Endothelial cell of umbilical vein (primary cell): Measurements from ENCODE around the gene TSEN54. TPM values are rescaled to one million over a fixed set of nuclear protein-coding genes. Genes with fewer than 3 reads are reported as not detected.

Experiments used
- BruUV-seq: library from RNA; stranded (reverse); fragments of 400-500 nt; replicated peaks from 2 replicates; lab custom pipeline; 2021; lab: Mats Ljungman, UMichigan
- CTCF ChIA-PET: fragments of 300-600, 350-600 bp; sonication (Branson Sonifier 250); formaldehyde crosslinking; loops from one replicate; lab custom pipeline; 2021; ENCODE audit warnings: antibody characterized with exemption, inconsistent platforms; lab: Charles Lee
- POLR2A ChIA-PET: fragments of 300-600, 350-600 bp; sonication (Branson Sonifier 250); formaldehyde crosslinking; loops from one replicate; lab custom pipeline; 2021; ENCODE audit warnings: antibody characterized with exemption, inconsistent platforms; lab: Charles Lee
- DNase-seq: peaks from one replicate; pipeline ENCODE4 v3.0.0-alpha.2; 2011; ENCODE audit warnings: low read depth, low spot score
- FAIRE-seq: peaks from 2 replicates; lab custom pipeline; 2011; peaks lifted over from hg19 to GRCh38; lab: Jason Lieb, UNC
- H2AFZ ChIP-seq: 2 replicates; pipeline ENCODE4 v1.6.0; 2012; ENCODE audit warnings: low read depth, low read length, control low read depth, inconsistent platforms
- H3K27ac ChIP-seq: 2 replicates; pipeline ENCODE4 v1.5.1; 2011; ENCODE audit warnings: low read depth, mild to moderate bottlenecking, control low read depth, low read length, moderate library complexity; ENCODE audit not compliant: insufficient read depth
- H3K27me3 ChIP-seq, 2 experiments: 2 replicates each; pipeline versions ENCODE4 v1.6.0 to v1.6.1; 2011; ENCODE audit warnings: low read length in 2 of 2, mixed read lengths in 1 of 2; ENCODE audit not compliant: control insufficient read depth in 2 of 2, insufficient read depth in 2 of 2
- H3K36me3 ChIP-seq, 2 experiments: 2 replicates in 1 of 2; 3 replicates in 1 of 2; pipeline ENCODE4 v1.5.1; 2011; ENCODE audit warnings: low read length in 2 of 2, mild to moderate bottlenecking in 1 of 2, moderate library complexity in 1 of 2; ENCODE audit not compliant: control insufficient read depth in 2 of 2, insufficient read depth in 2 of 2; ENCODE audit errors: extremely low read depth in 1 of 2
- H3K4me1 ChIP-seq: 3 replicates; pipeline ENCODE4 v1.5.1; 2011; ENCODE audit warnings: mild to moderate bottlenecking, low read length; ENCODE audit not compliant: control insufficient read depth, insufficient read depth; ENCODE audit errors: extremely low read depth
- H3K4me2 ChIP-seq: 2 replicates; pipeline ENCODE4 v1.6.1; 2011; ENCODE audit warnings: low read length, control low read depth, mixed read lengths; ENCODE audit not compliant: insufficient read depth
- H3K4me3 ChIP-seq, 3 experiments: fragments of 200-600 bp in 1 of 3; sonication (generic), shearing (Covaris generic) in 1 of 3; replicated peaks in 1 of 3; 2 replicates each; pipeline ENCODE4 v1.5.1; 2011 to 2016; ENCODE audit warnings: control low read depth in 3 of 3, low read length in 3 of 3, mild to moderate bottlenecking in 2 of 3, inconsistent platforms in 1 of 3, low read depth in 1 of 3, moderate library complexity in 1 of 3; ENCODE audit not compliant: insufficient read depth in 1 of 3
- H3K79me2 ChIP-seq: 2 replicates; pipeline ENCODE4 v1.6.0; 2012; ENCODE audit warnings: low read length, inconsistent platforms; ENCODE audit not compliant: control insufficient read depth, insufficient read depth
- H3K9ac ChIP-seq: replicated peaks from 2 replicates; pipeline ENCODE3; 2011; ENCODE audit warnings: low read length, control low read depth; ENCODE audit not compliant: insufficient read depth; ENCODE audit errors: extremely low read depth
- H3K9me1 ChIP-seq: replicated peaks from 3 replicates; pipeline ENCODE4 v1.6.0; 2011; ENCODE audit warnings: mild to moderate bottlenecking, low read length; ENCODE audit not compliant: control insufficient read depth, insufficient read depth; ENCODE audit errors: extremely low read depth
- H3K9me3 ChIP-seq: replicated peaks from 2 replicates; pipeline ENCODE4 v1.5.1; 2012; ENCODE audit warnings: low read length, inconsistent platforms; ENCODE audit not compliant: control insufficient read depth, insufficient read depth
- H4K20me1 ChIP-seq: replicated peaks from 2 replicates; pipeline ENCODE3; 2011; ENCODE audit warnings: mild to moderate bottlenecking, low read length; ENCODE audit not compliant: control insufficient read depth, insufficient read depth; ENCODE audit errors: extremely low read depth
- EZH2 ChIP-seq: IDR thresholded peaks from 2 replicates; pipeline ENCODE4 v1.6.1; 2012; ENCODE audit warnings: borderline replicate concordance, low read depth, mild to moderate bottlenecking, moderate library complexity, low read length, inconsistent platforms; ENCODE audit not compliant: severe bottlenecking
- FOS ChIP-seq: IDR thresholded peaks from 2 replicates; pipeline ENCODE4 v1.6.1; 2011; ENCODE audit warnings: mild to moderate bottlenecking, low read length, moderate library complexity, borderline replicate concordance; ENCODE audit not compliant: insufficient read depth
- GATA2 ChIP-seq: IDR thresholded peaks from 2 replicates; pipeline ENCODE4 v1.7.0; 2011; ENCODE audit warnings: low read depth, mild to moderate bottlenecking, moderate library complexity, mixed read lengths, low read length; ENCODE audit not compliant: insufficient read length, insufficient read depth
- JUN ChIP-seq: IDR thresholded peaks from 2 replicates; pipeline ENCODE4 v1.6.1; 2011; ENCODE audit warnings: borderline replicate concordance, low read depth; ENCODE audit not compliant: insufficient read length, insufficient read depth
- MYC ChIP-seq: IDR thresholded peaks from one replicate; pipeline ENCODE4 v1.6.1; 2011; ENCODE audit warnings: mild to moderate bottlenecking, low read depth, low read length
- POLR2A ChIP-seq: IDR thresholded peaks from 2 replicates; pipeline ENCODE4 v1.6.1; 2012; ENCODE audit warnings: low read depth, mild to moderate bottlenecking, control low read depth, low read length
- POLR2AphosphoS5 ChIP-seq: IDR thresholded peaks from 2 replicates; pipeline ENCODE4 v1.6.1; 2012; ENCODE audit warnings: low read depth, mild to moderate bottlenecking, control low read depth, low read length, moderate library complexity; ENCODE audit not compliant: insufficient read depth
- dilution Hi-C: fragments of 300-500 bp; cut with MboI; formaldehyde crosslinking; loops from one replicate; pipeline ENCODE4 v1.15.0; 2019; ENCODE audit warnings: low sequenced_read_pairs; ENCODE audit not compliant: extremely low pct_ligation_motif_present
- intact Hi-C: fragments of 100-400 bp; cut with micrococcal nuclease; formaldehyde crosslinking; loops from one replicate; pipeline ENCODE4 v1.10.0; 2022
- polyA plus RNA-seq, 4 experiments: library from polyadenylated mRNA; depleted of rRNA in 3 of 4; stranded (reverse) in 3 of 4; unstranded in 1 of 4; fragments of >200 nt; gene quantifications; 2 replicates each; pipeline versions ENCODE4 v1.2.1 to v1.2.3, GENCODE V29; 2011 to 2012; ENCODE audit warnings: missing spikeins in 1 of 4
- total RNA-seq: library from RNA; stranded (reverse); gene quantifications from 2 replicates; pipeline ENCODE4 v1.2.3, GENCODE V29; 2021
- TF ChIP-seq, protein P1 (sequence below), 2 donors: IDR thresholded peaks; 1 replicate in 1 of 2; 2 replicates in 1 of 2; pipeline ENCODE4 v1.5.1; 2011; ENCODE audit warnings: low read length in 2 of 2, mild to moderate bottlenecking in 2 of 2, moderate library complexity in 2 of 2, control low read depth in 1 of 2, inconsistent platforms in 1 of 2, low read depth in 1 of 2; ENCODE audit not compliant: insufficient read depth in 1 of 2; ENCODE audit errors: extremely low read depth in 1 of 2
- TF ChIP-seq, protein P2 (sequence below): IDR thresholded peaks from 2 replicates; pipeline ENCODE4 v1.6.1; 2011; ENCODE audit not compliant: insufficient read depth, insufficient read length

TSEN54 gene
- total and polyA plus RNA-seq, 2 donors (not counting 3 experiments of a cell fraction or from before 2014, with no cell fraction given): 22.3 to 26.3 TPM

DNA sequence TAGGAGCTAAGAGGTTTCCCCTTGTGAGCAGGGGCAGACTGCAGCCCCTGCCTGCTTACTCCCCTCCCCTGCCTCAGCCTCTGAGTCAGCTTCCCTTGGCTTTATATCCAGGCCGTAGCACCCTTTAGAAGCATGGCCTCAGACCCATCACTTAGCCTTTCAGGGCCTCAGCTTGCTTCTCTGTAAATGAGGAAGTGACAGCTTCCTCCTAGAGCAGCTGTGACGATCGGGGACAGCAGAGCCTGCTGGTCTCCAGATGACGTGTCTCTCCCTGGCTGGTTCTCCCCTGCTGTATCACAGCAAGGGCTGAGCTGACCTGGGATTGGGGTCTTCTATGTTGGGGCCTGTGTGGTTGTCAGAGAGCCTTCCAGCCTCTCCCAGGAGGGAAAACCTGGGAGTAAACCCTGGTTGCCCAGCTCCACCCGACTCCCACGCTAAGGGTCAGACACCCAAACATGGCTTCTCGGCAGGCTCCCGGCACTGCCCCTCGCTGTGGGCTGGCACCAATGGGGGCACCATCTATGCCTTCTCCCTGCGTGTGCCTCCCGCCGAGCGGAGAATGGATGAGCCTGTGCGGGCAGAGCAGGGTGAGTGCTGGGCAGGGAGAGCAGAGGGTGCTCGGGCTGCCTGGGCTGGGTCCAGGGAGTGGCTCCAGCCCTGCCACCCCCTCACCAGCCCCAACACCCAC lies 55.0 kb downstream of the TSEN54 start:
- H3K4me2 ChIP-seq: no peak overlapping the region
- no peaks in the 10 kb centered on the region for H3K36me3 ChIP-seq
- DNase-seq: peak; percentile 21
- no peaks in the 10 kb centered on the region for H4K20me1 ChIP-seq
- no peaks in the 10 kb centered on the region for H3K9me3 ChIP-seq
- H3K4me3 ChIP-seq: no peak overlapping the region
- no peaks in the 10 kb centered on the region for H3K27me3 ChIP-seq
- BruUV-seq: no TSS peak
- H3K9me1 ChIP-seq: no peaks in the 10 kb centered on the region
- peak; percentile 94 for FAIRE-seq
- ChIA-PET POLR2A (no interaction called here), CTCF (interaction anchor here (0.8 to 2.1 kb wide), 6 partner anchors 17 to 61 kb away, joined by 3 to 4 read pairs (median 4); partner anchors contain the start of gene TSEN54)
- dilution Hi-C loops: no loop called here
- intact Hi-C loops: no loop called here
- peaks cover 9% of the 10 kb centered on the region for H3K4me1 ChIP-seq
- TF ChIP-seq, protein P1, sequence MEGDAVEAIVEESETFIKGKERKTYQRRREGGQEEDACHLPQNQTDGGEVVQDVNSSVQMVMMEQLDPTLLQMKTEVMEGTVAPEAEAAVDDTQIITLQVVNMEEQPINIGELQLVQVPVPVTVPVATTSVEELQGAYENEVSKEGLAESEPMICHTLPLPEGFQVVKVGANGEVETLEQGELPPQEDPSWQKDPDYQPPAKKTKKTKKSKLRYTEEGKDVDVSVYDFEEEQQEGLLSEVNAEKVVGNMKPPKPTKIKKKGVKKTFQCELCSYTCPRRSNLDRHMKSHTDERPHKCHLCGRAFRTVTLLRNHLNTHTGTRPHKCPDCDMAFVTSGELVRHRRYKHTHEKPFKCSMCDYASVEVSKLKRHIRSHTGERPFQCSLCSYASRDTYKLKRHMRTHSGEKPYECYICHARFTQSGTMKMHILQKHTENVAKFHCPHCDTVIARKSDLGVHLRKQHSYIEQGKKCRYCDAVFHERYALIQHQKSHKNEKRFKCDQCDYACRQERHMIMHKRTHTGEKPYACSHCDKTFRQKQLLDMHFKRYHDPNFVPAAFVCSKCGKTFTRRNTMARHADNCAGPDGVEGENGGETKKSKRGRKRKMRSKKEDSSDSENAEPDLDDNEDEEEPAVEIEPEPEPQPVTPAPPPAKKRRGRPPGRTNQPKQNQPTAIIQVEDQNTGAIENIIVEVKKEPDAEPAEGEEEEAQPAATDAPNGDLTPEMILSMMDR (IDR thresholded peaks at IDR 0.05; ENCODE audit: extremely low read depth in 1 of 2, insufficient read depth in 1 of 2, low read depth in 1 of 2, low read length in 2 of 2): no peak
- TF ChIP-seq FOS: peak; percentile 36
- H3K27ac ChIP-seq: peak overlapping the region; percentile 60
- H3K9ac ChIP-seq: no peak overlapping the region
- no peaks in the 10 kb centered on the region for H3K79me2 ChIP-seq
- H2AFZ ChIP-seq: peak overlapping the region; percentile 29

DNA sequence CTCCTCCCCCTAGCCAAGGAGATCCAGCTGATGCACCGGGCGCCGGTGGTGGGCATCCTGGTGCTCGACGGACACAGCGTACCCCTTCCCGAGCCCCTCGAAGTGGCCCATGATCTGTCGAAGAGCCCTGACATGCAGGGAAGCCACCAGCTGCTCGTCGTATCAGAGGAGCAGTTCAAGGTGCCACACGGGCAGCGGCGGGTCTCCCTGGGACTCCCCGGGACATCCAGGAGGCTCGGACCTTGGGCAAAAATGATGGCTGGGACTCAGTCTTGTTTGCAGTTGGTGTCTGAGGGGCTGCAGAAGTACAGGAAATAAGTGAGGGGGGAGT lies 55.5 kb downstream of the TSEN54 start:
- FAIRE-seq (no peak), DNase-seq (no peak)
- H2AFZ ChIP-seq: no peak overlapping the region
- dilution Hi-C loops: no loop called here
- ChIA-PET POLR2A (no interaction called here), CTCF (interaction anchor here (0.9 to 2.1 kb wide), 5 partner anchors 17 to 61 kb away, joined by 3 to 4 read pairs (median 4); partner anchors contain the start of gene TSEN54)
- peak overlapping the region; percentile 60 for H3K27ac ChIP-seq
- intact Hi-C loops: no loop called here
- H3K27me3 ChIP-seq: no peaks in the 10 kb centered on the region
- no peaks in the 10 kb centered on the region for H4K20me1 ChIP-seq
- no peak overlapping the region for H3K9ac ChIP-seq
- H3K4me1 ChIP-seq: peaks cover 9% of the 10 kb centered on the region
- H3K9me1 ChIP-seq: no peaks in the 10 kb centered on the region
- TF ChIP-seq JUN: no peak
- no peak for TF ChIP-seq POLR2A
- TF ChIP-seq, protein P2, sequence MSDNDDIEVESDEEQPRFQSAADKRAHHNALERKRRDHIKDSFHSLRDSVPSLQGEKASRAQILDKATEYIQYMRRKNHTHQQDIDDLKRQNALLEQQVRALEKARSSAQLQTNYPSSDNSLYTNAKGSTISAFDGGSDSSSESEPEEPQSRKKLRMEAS: no peak
- TF ChIP-seq FOS: no peak
- TF ChIP-seq, protein P1 (IDR thresholded peaks at IDR 0.05; ENCODE audit: extremely low read depth in 1 of 2, insufficient read depth in 1 of 2, low read depth in 1 of 2, low read length in 2 of 2): no peak
- TF ChIP-seq EZH2: no peak
- TF ChIP-seq MYC: no peak
- no peak for TF ChIP-seq POLR2AphosphoS5
- no peak for TF ChIP-seq GATA2
- no peaks in the 10 kb centered on the region for H3K79me2 ChIP-seq
- no peak overlapping the region for H3K4me3 ChIP-seq
- H3K36me3 ChIP-seq: no peaks in the 10 kb centered on the region
- no peak overlapping the region for H3K4me2 ChIP-seq
- H3K9me3 ChIP-seq: no peaks in the 10 kb centered on the region
- no TSS peak for BruUV-seq
